Gastrocnemius medialis (tissue), 4 donors: ENCODE measurements around the gene WDR82.

Experiments used
- POLR2A ChIP-seq, 2 donors: fragments of 450-650 bp; IDR thresholded peaks; one replicate each; pipeline ENCODE4 v1.6.1; 2017; ENCODE audit warnings: antibody characterized with exemption in 2 of 2, mild to moderate bottlenecking in 2 of 2, moderate library complexity in 2 of 2
- TF ChIP-seq, protein P1 (sequence below), 5 experiments: fragments of 450-650 bp in 3 of 5; fragments of 200-600 bp in 2 of 5; sonication (generic) in 2 of 5; IDR thresholded peaks in 4 of 5; conservative IDR thresholded peaks in 1 of 5; 1 replicate in 4 of 5; 2 replicates in 1 of 5; pipeline ENCODE4 v1.5.1; 2016 to 2019; ENCODE audit warnings: antibody characterized with exemption in 5 of 5, mild to moderate bottlenecking in 3 of 5, moderate library complexity in 3 of 5

DNA sequence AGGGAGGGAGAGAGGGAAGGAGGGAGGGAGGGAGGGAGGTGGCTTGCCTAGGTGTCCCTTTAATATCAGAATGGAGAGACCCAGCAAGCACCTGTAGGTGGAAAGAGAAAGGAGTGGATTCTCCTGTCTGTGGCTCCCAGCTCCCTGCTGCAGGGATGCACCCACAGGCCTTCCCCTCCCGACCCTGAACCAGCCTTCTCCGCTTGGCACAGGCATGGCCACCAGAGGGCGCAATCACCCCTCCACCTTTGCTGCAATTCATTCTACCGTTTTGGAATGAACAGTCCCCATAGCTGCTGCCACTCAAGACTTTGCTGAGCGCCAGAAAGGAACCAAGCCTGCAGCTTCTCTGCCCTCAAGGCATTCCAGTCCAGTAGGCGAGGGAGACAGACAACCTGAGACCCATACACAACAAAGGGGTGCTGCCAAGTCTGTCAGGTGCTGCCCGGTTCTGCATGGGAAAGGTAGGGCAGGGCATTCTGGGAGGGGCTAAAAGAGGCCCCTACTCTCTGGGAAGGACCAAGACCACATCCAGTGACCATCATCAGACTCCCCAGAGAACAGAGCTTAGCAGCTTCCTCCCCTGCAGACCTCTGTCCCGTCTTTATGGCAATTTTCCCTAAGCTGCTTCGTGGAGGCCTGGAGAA lies 57.9 kb downstream of the WDR82 start:
- TF ChIP-seq, protein P1, sequence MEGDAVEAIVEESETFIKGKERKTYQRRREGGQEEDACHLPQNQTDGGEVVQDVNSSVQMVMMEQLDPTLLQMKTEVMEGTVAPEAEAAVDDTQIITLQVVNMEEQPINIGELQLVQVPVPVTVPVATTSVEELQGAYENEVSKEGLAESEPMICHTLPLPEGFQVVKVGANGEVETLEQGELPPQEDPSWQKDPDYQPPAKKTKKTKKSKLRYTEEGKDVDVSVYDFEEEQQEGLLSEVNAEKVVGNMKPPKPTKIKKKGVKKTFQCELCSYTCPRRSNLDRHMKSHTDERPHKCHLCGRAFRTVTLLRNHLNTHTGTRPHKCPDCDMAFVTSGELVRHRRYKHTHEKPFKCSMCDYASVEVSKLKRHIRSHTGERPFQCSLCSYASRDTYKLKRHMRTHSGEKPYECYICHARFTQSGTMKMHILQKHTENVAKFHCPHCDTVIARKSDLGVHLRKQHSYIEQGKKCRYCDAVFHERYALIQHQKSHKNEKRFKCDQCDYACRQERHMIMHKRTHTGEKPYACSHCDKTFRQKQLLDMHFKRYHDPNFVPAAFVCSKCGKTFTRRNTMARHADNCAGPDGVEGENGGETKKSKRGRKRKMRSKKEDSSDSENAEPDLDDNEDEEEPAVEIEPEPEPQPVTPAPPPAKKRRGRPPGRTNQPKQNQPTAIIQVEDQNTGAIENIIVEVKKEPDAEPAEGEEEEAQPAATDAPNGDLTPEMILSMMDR (IDR thresholded peaks at IDR 0.05 in 4 of 5, conservative IDR thresholded peaks at IDR 0.05 in 1 of 5) = peak; percentile 69 to 93 (median 89)
- TF ChIP-seq POLR2A (IDR thresholded peaks at IDR 0.05) = no peak
